Skin of body (tissue), 2 donors: ENCODE measurements around the gene ELOVL2. TPM values are rescaled to one million over a fixed set of nuclear protein-coding genes. Genes with fewer than 3 reads are reported as not detected.
"Not testable (repeated sequence)": the region's sequence is repeated elsewhere in the genome, so short reads cannot be mapped to it uniquely, and the experiment has no call there.

Experiments
- DNase-seq: peaks from one replicate; lab custom pipeline; 2025; lab: John Stamatoyannopoulos, UW
- total RNA-seq: library from RNA; depleted of rRNA; stranded (reverse); fragments of >200 nt; gene quantifications from one replicate; pipeline ENCODE4 v1.2.3, GENCODE V29; 2014

Gene ELOVL2
- total RNA-seq: 0.59 TPM

- peak; percentile 31 for DNase-seq
These were observed at the start of gene ELOVL2 for GRCh38 chr6:11043961-11044711. Gene ELOVL2, minus strand, starts transcription at chr6:11044305. Its CDS starts 75 bp downstream, at chr6:11044230.

- no peak for DNase-seq
These were observed 49.2 kb upstream of the ELOVL2 start for GRCh38 chr6:11093376-11093625.

GRCh38 chr6:11092668-11093375 is 48.7 kb upstream of the ELOVL2 start:
- DNase-seq: no peak

GRCh38 chr6:11091141-11091540 is 47.0 kb upstream of the ELOVL2 start:
- DNase-seq: not testable (repeated sequence)

- DNase-seq: no peak
These were observed 45.6 kb upstream of the ELOVL2 start for GRCh38 chr6:11089695-11090094.

- DNase-seq: not testable (repeated sequence)
These were observed 43.2 kb upstream of the ELOVL2 start for GRCh38 chr6:11087141-11087812.

- no peak for DNase-seq
These were observed 41.8 kb upstream of the ELOVL2 start for GRCh38 chr6:11085758-11086435.

- DNase-seq: no peak
These were observed 39.9 kb upstream of the ELOVL2 start for GRCh38 chr6:11083956-11084355.

- no peak for DNase-seq
These were observed 39.4 kb upstream of the ELOVL2 start for GRCh38 chr6:11083491-11083890.

- DNase-seq: no peak
These were observed 36.2 kb upstream of the ELOVL2 start for GRCh38 chr6:11080296-11080695.

- DNase-seq: no peak
These were observed 34.2 kb upstream of the ELOVL2 start for GRCh38 chr6:11078266-11078665.

- no peak for DNase-seq
These were observed 32.4 kb upstream of the ELOVL2 start for GRCh38 chr6:11076540-11076939.

GRCh38 chr6:11072101-11072500 is 28.0 kb upstream of the ELOVL2 start:
- no peak for DNase-seq

- no peak for DNase-seq
These were observed 25.7 kb upstream of the ELOVL2 start for GRCh38 chr6:11069760-11070159.

- no peak for DNase-seq
These were observed 23.2 kb upstream of the ELOVL2 start for GRCh38 chr6:11067348-11067747.

- DNase-seq: no peak
These were observed 22.6 kb upstream of the ELOVL2 start for GRCh38 chr6:11066505-11067347.

GRCh38 chr6:11065436-11066202 is 21.5 kb upstream of the ELOVL2 start:
- no peak for DNase-seq

- peak; percentile 2 for DNase-seq
These were observed 20.7 kb upstream of the ELOVL2 start for GRCh38 chr6:11064836-11065235.

GRCh38 chr6:11062715-11063114 is 18.6 kb upstream of the ELOVL2 start:
- no peak for DNase-seq

- DNase-seq: no peak
These were observed 18.0 kb upstream of the ELOVL2 start for GRCh38 chr6:11062083-11062482.
